B cell (primary cell): ENCODE measurements around the gene SCN8A. TPM values are rescaled to one million over a fixed set of nuclear protein-coding genes. Genes with fewer than 3 reads are reported as not detected.

Experiments
- ATAC-seq: fragments of 200-7000 bp; cut with Tn5 transposase; one replicate; pipeline ENCODE4 v1.10.0; 2021; ENCODE audit warnings: low read depth, mild to moderate bottlenecking, moderate number of reproducible peaks, moderate library complexity
- CTCF ChIA-PET: fragments of 350-600 bp; sonication (Branson Sonifier 250); formaldehyde crosslinking; loops from one replicate; lab custom pipeline; 2021; ENCODE audit warnings: antibody characterized with exemption, inconsistent platforms; lab: Charles Lee
- POLR2A ChIA-PET: fragments of 350-600 bp; sonication (Branson Sonifier 250); formaldehyde crosslinking; loops from one replicate; lab custom pipeline; 2021; ENCODE audit warnings: antibody characterized with exemption; lab: Charles Lee
- DNase-seq: peaks from one replicate; pipeline ENCODE4 v3.0.0; 2013
- H2AFZ ChIP-seq: 2 replicates; pipeline ENCODE4 v1.6.1; 2012; ENCODE audit warnings: mild to moderate bottlenecking, low read depth, low read length; ENCODE audit not compliant: insufficient read depth, poor library complexity, severe bottlenecking
- H3K27ac ChIP-seq, 2 donors: 1 replicate in 1 of 2; 2 replicates in 1 of 2; pipeline ENCODE4 v1.5.1; 2012 to 2013; ENCODE audit warnings: low read length in 2 of 2, mild to moderate bottlenecking in 2 of 2, moderate library complexity in 1 of 2
- H3K27me3 ChIP-seq, 4 experiments: fragments of 200-600 bp in 1 of 4; sonication (generic) in 1 of 4; replicated peaks in 1 of 4; 1 replicate in 2 of 4; 2 replicates in 2 of 4; pipeline versions ENCODE4 v1.6.1 to v1.7.0; 2013 to 2016; ENCODE audit warnings: low read length in 3 of 4, mild to moderate bottlenecking in 2 of 4, mixed read lengths in 1 of 4, moderate library complexity in 1 of 4; ENCODE audit not compliant: insufficient read depth in 4 of 4, control insufficient read depth in 3 of 4; ENCODE audit errors: control extremely low read depth in 1 of 4
- H3K36me3 ChIP-seq, 2 experiments: replicated peaks in 1 of 2; 1 replicate in 1 of 2; 2 replicates in 1 of 2; pipeline versions ENCODE4 v1.6.1 to v1.7.1; 2013; ENCODE audit warnings: low read length in 1 of 2; ENCODE audit not compliant: insufficient read depth in 2 of 2, control insufficient read depth in 1 of 2; ENCODE audit errors: control extremely low read depth in 1 of 2, extremely low read depth in 1 of 2
- H3K4me1 ChIP-seq, 2 donors: fragments of 200-600 bp in 1 of 2; sonication (generic) in 1 of 2; 1 replicate in 1 of 2; 2 replicates in 1 of 2; pipeline versions ENCODE4 v1.5.1 to v1.6.1; 2013 to 2017; ENCODE audit warnings: low read length in 2 of 2; ENCODE audit not compliant: control insufficient read depth in 2 of 2, insufficient read depth in 2 of 2
- H3K4me2 ChIP-seq: replicated peaks from 2 replicates; pipeline ENCODE3; 2012; ENCODE audit warnings: mild to moderate bottlenecking, low read depth, low read length; ENCODE audit not compliant: poor library complexity, severe bottlenecking
- H3K4me3 ChIP-seq, 5 experiments: fragments of 200-600 bp in 1 of 5; sonication (generic) in 1 of 5; 1 replicate in 3 of 5; 2 replicates in 2 of 5; pipeline versions ENCODE4 v1.5.1 to v1.7.0; 2011 to 2016; ENCODE audit warnings: low read length in 4 of 5, mild to moderate bottlenecking in 4 of 5, low read depth in 2 of 5, control low read depth in 1 of 5, moderate library complexity in 1 of 5; ENCODE audit not compliant: insufficient read depth in 1 of 5; ENCODE audit errors: control extremely low read depth in 1 of 5, extremely low read depth in 1 of 5
- H3K79me2 ChIP-seq: fragments of 200-600 bp; sonication (generic); one replicate; pipeline ENCODE4 v1.6.0; 2016; ENCODE audit warnings: low read length; ENCODE audit not compliant: control insufficient read depth, insufficient read depth
- H3K9ac ChIP-seq: fragments of 200-600 bp; sonication (generic); 2 replicates; pipeline ENCODE4 v1.6.1; 2017; ENCODE audit warnings: mild to moderate bottlenecking, low read length, moderate library complexity
- H3K9me3 ChIP-seq, 3 donors: one replicate each; pipeline versions ENCODE4 v1.6.1 to v1.7.1; 2013; ENCODE audit warnings: low read length in 2 of 3; ENCODE audit not compliant: control insufficient read depth in 2 of 3, insufficient read depth in 1 of 3; ENCODE audit errors: control extremely low read depth in 1 of 3
- H4K20me1 ChIP-seq: 2 replicates; pipeline ENCODE4 v1.6.0; 2012; ENCODE audit warnings: mild to moderate bottlenecking, low read length; ENCODE audit not compliant: insufficient read depth, control insufficient read depth, poor library complexity, severe bottlenecking
- H3K27ac Mint-ChIP-seq: one replicate; pipeline ENCODE4 v1.8.0; 2021; ENCODE audit warnings: mixed read lengths
- H3K27me3 Mint-ChIP-seq: one replicate; pipeline ENCODE4 v1.8.0; 2021; ENCODE audit warnings: mixed read lengths
- H3K4me1 Mint-ChIP-seq: one replicate; pipeline ENCODE4 v1.8.0; 2021; ENCODE audit warnings: mixed read lengths
- H3K4me3 Mint-ChIP-seq: one replicate; pipeline ENCODE4 v1.8.0; 2021; ENCODE audit warnings: mixed read lengths
- H3K9me3 Mint-ChIP-seq: one replicate; pipeline ENCODE4 v1.8.0; 2022; ENCODE audit warnings: mixed read lengths; ENCODE audit not compliant: insufficient read depth
- CTCF ChIP-seq: fragments of 200-600 bp; IDR thresholded peaks from one replicate; pipeline ENCODE4 v1.8.0; 2022; ENCODE audit warnings: antibody characterized with exemption, mild to moderate bottlenecking
- EZH2 ChIP-seq: IDR thresholded peaks from 2 replicates; pipeline ENCODE4 v1.6.1; 2012; ENCODE audit warnings: borderline replicate concordance, low read depth, mild to moderate bottlenecking, moderate library complexity, low read length; ENCODE audit not compliant: insufficient read depth, poor library complexity, severe bottlenecking
- WGBS: methylation state at CpG from one replicate; pipeline ENCODE4 v1.1.5; 2013; ENCODE audit warnings: missing lambda C conversion rate; ENCODE audit not compliant: insufficient coverage; 5-methylcytosine and 5-hydroxymethylcytosine counted together
- intact Hi-C: fragments of 100-400 bp; cut with micrococcal nuclease; formaldehyde crosslinking; loops from one replicate; pipeline ENCODE4 v1.10.0; 2022
- polyA plus RNA-seq: library from polyadenylated mRNA; depleted of rRNA; stranded (reverse); fragments of >200 nt; gene quantifications from 2 replicates; pipeline ENCODE4 v1.2.3, GENCODE V29; 2012
- total RNA-seq, 2 donors: library from RNA; stranded (reverse); fragments of 120-200 nt in 1 of 2; gene quantifications; 1 replicate in 1 of 2; 2 replicates in 1 of 2; pipeline versions ENCODE4 v1.2.3 to v1.2.4, GENCODE V29; 2013 to 2022

The SCN8A gene
- total and polyA plus RNA-seq, 2 donors (not counting 1 experiment from before 2014, with no cell fraction given) = 0.78 to 1.0 TPM

- H3K27ac Mint-ChIP-seq = no peak overlapping the region
- intact Hi-C loops = no loop called here
Observed at GRCh38 chr12:51706206-51706605, 115.2 kb downstream of the SCN8A start.

GRCh38 chr12:51714666-51715065 is 123.6 kb downstream of the SCN8A start:
- no peak for ATAC-seq

More at GRCh38 chr12:51706206-51706605, 115.2 kb downstream of the SCN8A start:
- TF ChIP-seq CTCF = no peak
- TF ChIP-seq EZH2 = no peak
- no peaks in the 10 kb centered on the region for H3K36me3 ChIP-seq
- DNase-seq (no peak), ATAC-seq (no peak)
- H3K79me2 ChIP-seq = no peaks in the 10 kb centered on the region
- no peak overlapping the region for H3K4me2 ChIP-seq
- 86% methylated on average over 2 of the region's 3 CpGs for WGBS
- no peak overlapping the region for H3K4me3 Mint-ChIP-seq
- no peaks in the 10 kb centered on the region for H3K9me3 Mint-ChIP-seq
- no peak overlapping the region for H3K27ac ChIP-seq
- H4K20me1 ChIP-seq = no peaks in the 10 kb centered on the region
- no peak overlapping the region for H3K9ac ChIP-seq
- no peak overlapping the region for H3K4me3 ChIP-seq
- H3K27me3 ChIP-seq = peaks cover 0 to 3% (median 0%) of the 10 kb centered on the region in 4 experiments
- POLR2A ChIA-PET = no interaction called here
- CTCF ChIA-PET = no interaction called here
- no peaks in the 10 kb centered on the region for H3K4me1 Mint-ChIP-seq
- no peak overlapping the region for H2AFZ ChIP-seq
- H3K4me1 ChIP-seq = no peaks in the 10 kb centered on the region
- H3K9me3 ChIP-seq = no peaks in the 10 kb centered on the region
- peaks cover 8% of the 10 kb centered on the region for H3K27me3 Mint-ChIP-seq

More at GRCh38 chr12:51714666-51715065, 123.6 kb downstream of the SCN8A start:
- no peaks in the 10 kb centered on the region for H3K4me1 ChIP-seq
- peaks cover 0 to 4% (median 0%) of the 10 kb centered on the region in 4 experiments for H3K27me3 ChIP-seq
- H3K36me3 ChIP-seq = no peaks in the 10 kb centered on the region
- H3K9me3 ChIP-seq = no peaks in the 10 kb centered on the region
- H3K79me2 ChIP-seq = no peaks in the 10 kb centered on the region
- no peak overlapping the region for H2AFZ ChIP-seq
- H3K9me3 Mint-ChIP-seq = no peaks in the 10 kb centered on the region
- TF ChIP-seq CTCF (no peak), EZH2 (no peak)
- H3K27me3 Mint-ChIP-seq = peaks cover 45% of the 10 kb centered on the region
- no peak overlapping the region for H3K9ac ChIP-seq
- CTCF ChIA-PET = no interaction called here
- H3K4me3 ChIP-seq = no peak overlapping the region
- intact Hi-C loops = no loop called here
- no peak overlapping the region for H3K4me3 Mint-ChIP-seq
- POLR2A ChIA-PET = no interaction called here
- H3K4me1 Mint-ChIP-seq = no peaks in the 10 kb centered on the region
- no CpG with 5 or more reads among the region's 2 CpGs for WGBS
- no peak overlapping the region for H3K27ac Mint-ChIP-seq
- no peak overlapping the region for H3K27ac ChIP-seq
- no peaks in the 10 kb centered on the region for H4K20me1 ChIP-seq
- no peak overlapping the region for H3K4me2 ChIP-seq
- DNase-seq = no peak
